Loucy (cell line): ENCODE measurements around the gene BUB1.
A peak's percentile ranks its signal among the peaks of the same experiment; 100 is the strongest.
"Not testable (repeated sequence)": the region's sequence is repeated elsewhere in the genome, so short reads cannot be mapped to it uniquely, and the experiment has no call there.

Experiments used
- H2AFZ ChIP-seq: fragments of 200-600 bp; sonication (generic); 2 replicates; pipeline ENCODE4 v1.6.0; 2016; ENCODE audit warnings: antibody characterized with exemption, mild to moderate bottlenecking, low read length, moderate library complexity
- H3F3A ChIP-seq: fragments of 200-600 bp; 2 replicates; pipeline ENCODE4 v1.6.0; 2016; ENCODE audit warnings: antibody characterized with exemption, low read depth, mild to moderate bottlenecking
- H3K27me3 ChIP-seq: fragments of 200-600 bp; sonication (generic); 2 replicates; pipeline ENCODE4 v1.6.1; 2014; ENCODE audit warnings: low read length, mild to moderate bottlenecking; ENCODE audit not compliant: insufficient read depth, poor library complexity, severe bottlenecking
- H3K36me3 ChIP-seq: fragments of 200-600 bp; sonication (generic); 2 replicates; pipeline ENCODE4 v1.6.1; 2016; ENCODE audit warnings: low read length; ENCODE audit not compliant: insufficient read depth
- H3K4me1 ChIP-seq: fragments of 200-600 bp; sonication (generic); 2 replicates; pipeline ENCODE4 v1.5.1; 2014; ENCODE audit warnings: low read length, mild to moderate bottlenecking; ENCODE audit not compliant: insufficient read depth, poor library complexity, severe bottlenecking
- H3K4me2 ChIP-seq: fragments of 200-600 bp; sonication (generic); 2 replicates; pipeline ENCODE4 v1.6.0; 2014; ENCODE audit warnings: antibody characterized with exemption, low read length, low read depth, mild to moderate bottlenecking; ENCODE audit not compliant: poor library complexity, severe bottlenecking
- H3K4me3 ChIP-seq: fragments of 200-600 bp; sonication (generic); 2 replicates; pipeline ENCODE4 v1.5.1; 2014; ENCODE audit warnings: low read length, mild to moderate bottlenecking, mixed read lengths; ENCODE audit not compliant: poor library complexity, severe bottlenecking
- H3K79me2 ChIP-seq: fragments of 200-600 bp; sonication (generic); 2 replicates; pipeline ENCODE4 v1.6.1; 2014; ENCODE audit warnings: low read length; ENCODE audit not compliant: insufficient read depth
- H3K9ac ChIP-seq: fragments of 200-600 bp; sonication (generic); 2 replicates; pipeline ENCODE4 v1.6.0; 2014; ENCODE audit warnings: mild to moderate bottlenecking, low read depth, low read length, moderate library complexity; ENCODE audit not compliant: poor library complexity, severe bottlenecking
- H3K9me2 ChIP-seq: fragments of 200-600 bp; sonication (generic); replicated peaks from 2 replicates; pipeline ENCODE4 v1.6.1; 2016; ENCODE audit warnings: low read depth, low read length, mixed read lengths
- H3K9me3 ChIP-seq: fragments of 200-600 bp; sonication (generic); 2 replicates; pipeline ENCODE4 v1.6.1; 2014; ENCODE audit warnings: mild to moderate bottlenecking, antibody characterized with exemption, low read length, low read depth; ENCODE audit not compliant: insufficient read depth
- H4K20me1 ChIP-seq: fragments of 200-600 bp; sonication (generic); 2 replicates; pipeline ENCODE4 v1.6.0; 2014; ENCODE audit warnings: antibody characterized with exemption, low read length, mild to moderate bottlenecking; ENCODE audit not compliant: insufficient read depth, poor library complexity, severe bottlenecking
- CTCF ChIP-seq: fragments of 200-600 bp; sonication (generic); conservative IDR thresholded peaks from 2 replicates; pipeline ENCODE4 v1.5.1; 2014; ENCODE audit warnings: mild to moderate bottlenecking, antibody characterized with exemption, low read length
- EZH2phosphoT487 ChIP-seq: fragments of 200-600 bp; IDR thresholded peaks from 2 replicates; pipeline ENCODE4 v1.6.1; 2018; ENCODE audit warnings: antibody characterized with exemption, mild to moderate bottlenecking, moderate library complexity, borderline replicate concordance

BUB1 gene

GRCh38 chr2:110702514-110703380 is 24.9 kb upstream of the BUB1 start:
- Histone ChIP-seq H3K4me2 (no peak overlapping the region), H4K20me1 (no peaks in the 10 kb centered on the region), H3K27me3 (no peaks in the 10 kb centered on the region), H3K9me3 (no peaks in the 10 kb centered on the region), H3K4me1 (no peaks in the 10 kb centered on the region), H3K9ac (no peak overlapping the region), H3K36me3 (no peaks in the 10 kb centered on the region), H2AFZ (no peak overlapping the region), H3K4me3 (no peak overlapping the region), H3K9me2 (no peaks in the 10 kb centered on the region), H3K79me2 (no peaks in the 10 kb centered on the region), H3F3A (no peaks in the 10 kb centered on the region)
- TF ChIP-seq EZH2phosphoT487 (no peak), CTCF (no peak)

- not testable (repeated sequence) for H3K4me2 ChIP-seq, H3K9me2 ChIP-seq, H3K36me3 ChIP-seq, H3F3A ChIP-seq, H3K9me3 ChIP-seq, H3K27me3 ChIP-seq, H3K4me3 ChIP-seq, H2AFZ ChIP-seq, H4K20me1 ChIP-seq, H3K79me2 ChIP-seq, H3K9ac ChIP-seq
- H3K4me1 ChIP-seq: peaks cover 19% of the 10 kb centered on the region
Observed at GRCh38 chr2:110698253-110698652, 20.4 kb upstream of the BUB1 start.

- peak overlapping the region; percentile 51 for H3K9ac ChIP-seq
- not testable (repeated sequence) for H3F3A ChIP-seq, H3K9me2 ChIP-seq, H3K79me2 ChIP-seq, H3K27me3 ChIP-seq, H3K36me3 ChIP-seq, H4K20me1 ChIP-seq, H3K9me3 ChIP-seq
- H2AFZ ChIP-seq: peak overlapping the region; percentile 14
- peaks cover 19% of the 10 kb centered on the region for H3K4me1 ChIP-seq
- peak overlapping the region; percentile 43 for H3K4me3 ChIP-seq
- H3K4me2 ChIP-seq: peak overlapping the region; percentile 65
Observed at GRCh38 chr2:110695146-110695898, 17.5 kb upstream of the BUB1 start.

GRCh38 chr2:110691612-110692258 is 13.9 kb upstream of the BUB1 start:
- TF ChIP-seq EZH2phosphoT487 (no peak), CTCF (no peak)
- H2AFZ ChIP-seq: no peak overlapping the region

More at GRCh38 chr2:110691612-110692258, 13.9 kb upstream of the BUB1 start:
- Histone ChIP-seq H3F3A (no peaks in the 10 kb centered on the region), H3K9me3 (peaks cover 8% of the 10 kb centered on the region; the same call in 1 of the 2 replicates), H3K4me3 (no peak overlapping the region), H3K4me1 (peaks cover 19% of the 10 kb centered on the region), H3K36me3 (no peaks in the 10 kb centered on the region), H3K27me3 (no peaks in the 10 kb centered on the region), H3K9ac (no peak overlapping the region), H3K4me2 (no peak overlapping the region), H3K79me2 (no peaks in the 10 kb centered on the region), H3K9me2 (no peaks in the 10 kb centered on the region), H4K20me1 (no peaks in the 10 kb centered on the region)
